ENCODE data around the gene STX8.
A peak's percentile ranks its signal among the peaks of the same experiment; 100 is the strongest.

The STX8 gene

DNA sequence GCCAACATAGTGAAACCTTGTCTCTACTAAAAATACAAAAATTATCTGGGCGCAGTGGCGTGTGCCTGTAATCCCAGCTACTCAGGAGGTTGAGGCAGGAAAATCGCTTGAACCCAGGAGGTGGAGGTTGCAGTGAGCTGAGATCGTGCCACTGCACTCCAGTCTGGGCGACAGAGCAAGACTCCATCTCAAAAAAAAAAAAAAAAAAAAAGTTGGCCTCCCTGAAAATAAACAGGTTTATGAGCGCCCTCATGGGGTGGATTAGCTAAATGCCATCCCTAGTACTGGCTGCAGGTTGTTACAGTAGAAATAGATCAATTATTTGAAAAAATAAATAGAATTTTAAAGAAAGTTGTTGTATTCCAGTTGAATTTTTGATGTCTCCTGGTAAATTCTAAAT, 20.9 kb downstream of the STX8 start:
- DNase-seq: peak; percentile 66

DNA sequence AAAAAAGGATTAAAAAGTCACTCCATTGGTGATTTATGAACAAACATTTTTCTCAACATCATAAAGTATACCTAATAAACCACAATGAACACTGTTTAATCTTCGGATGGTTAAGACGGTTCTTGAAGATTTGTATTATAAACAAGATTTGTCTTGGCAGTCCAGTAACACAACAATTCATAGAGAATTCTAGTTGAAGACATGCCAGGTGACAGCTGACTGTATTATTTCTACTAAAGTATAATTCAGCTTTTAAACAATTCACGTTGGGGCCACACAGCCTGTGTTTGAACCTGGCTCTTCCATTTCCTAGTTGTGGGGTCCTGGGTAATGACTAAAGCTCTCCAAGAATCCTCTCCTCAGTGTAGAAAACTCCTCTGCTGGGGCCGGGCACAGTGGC, 22.0 kb downstream of the STX8 start:
- DNase-seq: no peak

DNA sequence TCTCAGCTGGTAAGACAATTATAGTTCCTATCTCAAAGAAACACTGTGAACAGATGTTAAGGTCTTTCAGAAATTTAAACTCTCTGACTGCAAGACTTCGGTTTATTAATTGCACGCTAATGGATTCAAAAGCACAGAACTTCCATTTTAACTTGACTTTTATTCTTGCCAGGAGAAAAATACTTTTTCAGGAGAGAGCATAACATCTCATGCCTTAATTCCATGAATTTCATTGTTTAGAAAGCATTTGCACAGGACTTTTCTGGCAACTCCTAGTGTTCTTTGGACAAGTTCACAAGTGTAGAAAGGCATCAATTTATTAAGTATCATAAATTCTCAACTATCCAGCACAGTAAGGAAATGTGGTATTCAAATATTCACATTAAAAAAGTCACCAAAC, 22.4 kb downstream of the STX8 start:
- DNase-seq: no peak

DNA sequence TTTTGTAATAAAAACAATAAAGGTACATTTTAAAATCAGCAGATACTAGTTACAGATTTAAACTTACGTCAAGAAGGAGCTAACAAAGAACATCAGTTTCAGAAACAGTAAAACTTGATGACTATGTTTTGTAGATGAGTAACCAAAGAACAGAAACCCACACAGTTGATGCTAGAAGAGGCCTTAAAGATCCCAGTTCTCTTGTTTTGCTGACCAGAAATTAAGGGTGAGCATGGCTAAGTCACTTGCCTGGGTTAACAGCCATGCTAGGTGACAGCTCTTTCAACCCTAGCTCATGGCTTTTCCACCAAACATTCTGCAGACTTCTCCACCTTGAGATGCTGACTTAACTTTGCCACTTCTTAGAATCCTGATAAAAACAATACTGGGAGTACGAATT, 26.4 kb downstream of the STX8 start:
- DNase-seq: no peak

DNA sequence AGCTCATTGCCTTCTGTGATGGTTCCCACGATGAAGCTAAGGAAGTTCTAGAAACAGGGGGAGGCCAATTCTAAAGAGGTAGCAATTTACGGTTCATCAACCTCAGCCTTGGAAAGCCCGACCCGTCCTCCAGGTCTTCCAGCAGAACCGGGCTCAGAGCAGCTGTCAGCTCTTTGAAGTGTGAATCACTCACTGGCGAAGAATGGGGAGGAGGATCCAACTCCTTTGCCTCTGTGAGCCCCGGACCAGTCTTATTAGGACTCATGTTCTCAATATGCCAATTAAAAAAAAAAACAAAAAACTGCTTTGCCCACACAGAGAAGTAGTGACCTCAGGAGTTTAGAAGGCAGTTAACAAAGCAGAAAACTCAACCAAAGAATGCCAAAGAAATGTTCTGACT, 31.4 kb downstream of the STX8 start:
- no peak for DNase-seq

DNA sequence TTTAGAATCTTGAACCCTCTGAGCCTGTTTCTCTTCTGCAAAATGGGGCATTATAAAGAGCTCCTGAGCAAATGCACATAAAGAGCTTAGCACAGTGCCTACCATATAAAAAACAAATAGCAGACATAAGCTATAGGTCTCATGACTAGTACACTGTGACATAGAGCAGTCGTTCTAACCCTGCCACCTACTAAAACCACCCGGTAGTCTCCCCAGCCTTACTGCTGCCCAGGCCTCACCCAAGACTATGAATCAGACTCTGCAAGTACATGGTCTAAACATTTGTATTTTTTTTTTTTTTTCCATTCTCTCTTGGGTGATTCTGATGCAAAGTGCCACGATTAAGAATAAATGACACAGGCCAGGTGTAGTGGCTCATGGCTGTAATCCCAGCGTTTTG, 33.9 kb downstream of the STX8 start:
- DNase-seq: no peak

DNA sequence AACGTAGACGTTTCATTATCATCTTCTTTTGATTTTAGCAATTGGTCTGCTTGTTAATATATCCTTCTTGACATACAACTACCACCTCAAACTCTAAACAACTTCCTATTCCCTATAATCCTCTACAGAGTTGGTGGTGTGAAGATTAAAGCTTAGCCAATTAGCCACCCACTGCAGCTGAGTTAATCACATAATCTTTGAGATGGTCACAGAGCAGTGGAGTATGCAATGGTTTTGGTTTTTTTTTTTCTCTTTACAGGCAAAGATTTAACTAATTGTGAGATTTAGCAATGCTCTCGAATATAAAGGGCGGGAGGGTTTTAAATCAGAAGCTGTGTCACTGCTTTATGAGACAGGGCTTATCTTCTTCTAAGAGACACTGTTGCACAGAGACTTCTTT, 37.0 kb downstream of the STX8 start:
- DNase-seq: no peak

DNA sequence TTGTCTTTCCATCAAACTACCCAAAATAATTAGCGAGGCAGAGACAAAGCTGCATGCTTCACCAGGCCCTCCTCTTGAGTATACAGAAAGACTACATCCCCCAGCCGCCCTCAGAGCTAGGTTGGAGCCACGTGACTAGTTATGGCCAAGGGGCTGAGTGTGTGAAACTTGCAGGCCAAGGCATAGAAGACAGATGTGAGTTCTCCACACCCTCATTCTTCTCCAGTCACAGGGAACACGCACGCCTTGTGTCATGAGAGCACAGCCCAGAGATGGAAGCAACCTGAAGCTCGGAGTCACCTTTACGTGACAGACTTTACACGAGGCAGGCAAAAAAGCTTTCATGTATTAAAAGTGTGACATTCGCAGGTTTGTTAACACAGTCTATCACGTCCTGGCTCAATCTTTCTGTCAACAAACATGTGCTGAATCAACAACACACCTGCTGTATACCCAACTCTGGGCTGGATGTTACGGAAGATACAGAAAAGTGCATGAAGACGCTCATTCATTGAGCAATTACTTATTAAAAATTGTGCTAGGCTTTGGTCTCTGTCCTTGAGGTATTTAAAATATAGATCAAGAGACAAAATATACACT, 38.3 kb downstream of the STX8 start:
- DNase-seq: no peak

DNA sequence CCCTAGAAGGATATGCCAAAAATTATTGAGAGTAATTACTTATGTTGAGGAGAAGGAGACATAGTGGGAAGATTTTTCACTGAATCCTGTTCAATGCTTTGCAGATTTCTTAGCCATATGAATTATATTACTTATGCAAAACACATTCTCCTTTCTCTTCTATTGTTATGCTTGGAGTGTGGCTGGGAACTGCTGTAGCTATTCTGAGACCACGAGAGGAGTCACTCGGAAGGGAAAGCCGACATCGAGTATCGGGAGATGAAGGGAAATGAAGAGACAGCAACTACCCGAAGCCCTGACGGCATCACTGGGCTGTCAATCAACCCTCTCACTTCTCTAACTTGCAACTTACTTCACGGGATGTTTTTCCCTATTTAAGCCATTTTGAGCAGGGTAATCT, 39.6 kb downstream of the STX8 start:
- DNase-seq: no peak

DNA sequence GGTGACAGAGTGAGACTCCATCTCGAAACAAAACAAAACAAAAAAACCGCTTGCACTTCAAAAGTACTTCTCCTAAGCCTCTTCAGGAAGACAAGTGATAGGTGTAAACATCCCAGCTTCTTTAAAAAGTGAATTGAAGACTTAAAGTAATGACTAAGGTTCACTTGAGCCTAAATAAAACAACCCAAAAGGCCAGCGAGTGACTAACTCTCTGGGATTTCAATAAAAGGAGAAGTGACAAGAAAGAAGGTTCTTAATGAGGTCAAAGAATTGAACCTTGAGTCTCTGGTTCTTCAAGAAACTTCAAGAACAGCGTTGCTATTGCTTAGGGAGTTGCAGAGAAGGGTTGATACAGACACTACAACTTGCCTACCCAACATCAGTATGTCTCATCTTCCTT, 42.2 kb downstream of the STX8 start:
- no peak for DNase-seq

DNA sequence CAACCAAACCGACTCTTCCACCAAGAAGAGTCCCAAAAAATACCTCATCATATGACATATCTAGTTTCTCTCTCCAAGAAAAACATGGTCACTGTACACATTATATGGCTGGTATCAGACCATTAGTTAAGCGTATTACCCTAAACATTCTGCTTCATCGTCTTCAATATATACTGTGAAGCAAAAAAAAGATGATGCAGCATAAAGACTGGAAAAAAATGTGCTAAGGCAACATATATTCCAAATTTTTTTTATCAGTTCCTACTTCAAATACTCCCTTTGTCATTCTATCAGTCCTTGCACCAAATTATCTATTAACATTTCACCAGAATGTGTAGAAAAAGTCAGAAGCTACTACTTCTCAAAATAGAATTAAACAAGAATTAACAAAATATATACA, 42.9 kb downstream of the STX8 start:
- DNase-seq: no peak

DNA sequence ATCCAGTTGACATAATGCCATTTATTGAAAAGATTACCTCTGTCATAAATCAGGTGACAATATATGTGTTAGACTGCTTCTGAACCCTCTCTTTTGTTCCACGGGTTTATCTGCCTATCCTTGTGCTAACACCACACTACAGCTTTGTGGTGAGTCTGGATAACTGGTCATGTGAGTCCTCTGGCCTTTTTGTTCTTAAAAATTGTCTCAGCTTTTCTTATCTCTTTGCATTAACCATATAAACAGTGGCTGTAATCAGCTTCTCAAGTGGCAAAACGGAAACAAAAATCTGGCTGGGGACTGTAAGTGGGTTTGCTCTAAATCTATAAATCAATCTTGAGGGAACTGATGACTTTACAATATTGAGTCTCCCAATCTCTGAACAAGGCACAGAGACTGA, 44.6 kb downstream of the STX8 start:
- DNase-seq: no peak

DNA sequence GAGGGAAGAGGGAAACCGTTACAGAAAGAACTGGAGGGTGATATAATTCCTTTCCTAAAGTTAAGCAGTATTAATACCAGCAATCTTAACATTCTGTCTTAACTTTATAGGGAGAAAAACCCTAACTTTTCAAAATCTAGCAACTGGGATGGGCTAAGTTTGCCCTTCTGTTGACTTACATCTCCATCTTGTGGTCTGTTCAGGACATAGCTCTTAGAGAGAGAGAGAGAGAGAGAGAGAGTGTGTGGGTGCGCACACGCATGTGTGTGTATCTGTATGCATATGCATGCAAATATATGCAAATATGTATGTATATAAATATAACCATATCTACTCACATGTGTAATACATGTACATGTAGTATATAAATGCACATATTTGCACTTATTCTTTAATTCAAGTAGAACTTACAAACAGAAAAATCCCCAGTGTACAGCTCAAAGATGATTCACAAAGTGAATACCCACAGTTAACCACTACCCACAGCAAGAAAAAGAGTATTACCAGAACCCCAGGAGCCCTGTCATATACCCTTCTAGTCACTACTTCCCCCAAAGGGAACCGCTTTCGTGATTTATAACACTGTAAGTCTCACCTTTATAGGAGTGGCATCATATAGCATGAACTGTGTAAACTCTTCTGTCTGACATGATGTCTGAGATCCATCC, 46.5 kb downstream of the STX8 start:
- DNase-seq: no peak

DNA sequence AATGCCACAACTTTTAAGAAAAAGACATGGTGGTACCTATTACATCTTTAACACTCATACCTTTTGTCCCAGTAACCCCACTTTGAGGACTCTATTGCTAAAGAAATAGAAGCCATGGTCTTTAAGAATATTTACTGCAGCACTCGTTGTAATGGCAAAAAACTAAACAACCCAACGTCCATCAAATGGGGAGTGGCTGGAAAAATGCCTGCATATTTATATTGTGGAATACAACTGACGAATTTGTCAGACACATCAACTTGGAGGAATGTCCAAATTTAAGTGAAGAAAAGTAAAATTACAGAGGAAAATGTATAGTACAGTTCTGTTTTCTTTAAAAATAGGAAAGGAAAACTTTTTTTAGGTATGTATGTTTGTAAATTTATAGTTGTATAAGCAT, 47.8 kb downstream of the STX8 start:
- no peak for DNase-seq

DNA sequence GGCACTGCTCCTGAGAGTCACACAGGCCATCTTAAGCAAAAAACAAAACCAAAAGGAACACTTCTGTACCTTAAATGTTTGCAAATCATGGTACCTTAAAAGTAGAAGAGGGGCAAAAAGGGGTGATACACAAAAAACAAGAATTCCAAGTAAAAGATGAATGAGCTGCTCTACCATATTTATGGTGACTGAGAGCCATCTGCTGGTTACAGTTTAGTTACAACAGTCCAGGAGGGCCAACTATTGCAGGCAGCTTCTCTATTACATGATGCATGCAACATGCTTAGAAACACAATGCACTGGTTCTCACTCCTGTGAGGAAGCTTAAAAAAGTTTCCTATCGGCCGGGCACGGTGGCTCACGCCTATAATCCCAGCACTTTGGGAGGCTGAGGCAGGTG, 53.5 kb downstream of the STX8 start:
- DNase-seq: peak; percentile 36

DNA sequence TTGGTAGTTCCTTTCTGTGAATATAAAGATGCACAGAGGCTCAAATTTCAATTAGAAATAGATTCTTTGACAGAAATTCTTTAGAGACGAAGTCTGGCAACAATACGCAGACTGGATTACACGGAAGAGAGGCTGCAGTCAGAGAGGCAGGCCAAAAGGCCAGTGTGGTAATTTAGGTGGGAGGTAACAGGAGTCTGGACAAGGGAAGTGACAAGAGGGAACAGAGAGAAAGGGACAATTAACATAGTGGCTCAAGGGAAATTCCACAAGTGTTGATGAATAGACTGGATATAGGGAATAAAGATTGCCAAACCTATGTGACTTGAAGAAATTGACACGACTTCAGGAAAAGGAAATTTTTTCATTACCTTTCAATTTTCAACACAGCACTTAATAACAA, 54.6 kb downstream of the STX8 start:
- no peak for DNase-seq

DNA sequence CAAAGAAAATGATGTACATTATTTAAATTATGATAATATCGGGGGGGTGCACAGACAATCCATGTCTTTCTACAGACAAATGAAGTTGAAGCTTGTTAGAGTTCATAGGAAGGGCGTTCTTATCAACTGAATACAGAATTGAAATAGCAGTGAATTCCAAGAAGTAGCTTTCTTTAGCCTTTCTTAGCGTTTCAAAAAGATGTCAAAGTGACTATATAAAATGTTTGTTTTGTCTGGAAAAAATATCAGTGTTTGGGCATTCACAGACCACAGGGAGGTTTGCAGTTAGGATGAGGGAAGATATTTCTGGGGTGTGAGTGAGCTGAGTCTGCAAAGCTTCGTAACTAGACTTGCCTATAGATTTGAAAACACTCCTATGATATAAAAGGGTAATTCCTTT, 55.0 kb downstream of the STX8 start:
- DNase-seq: no peak

DNA sequence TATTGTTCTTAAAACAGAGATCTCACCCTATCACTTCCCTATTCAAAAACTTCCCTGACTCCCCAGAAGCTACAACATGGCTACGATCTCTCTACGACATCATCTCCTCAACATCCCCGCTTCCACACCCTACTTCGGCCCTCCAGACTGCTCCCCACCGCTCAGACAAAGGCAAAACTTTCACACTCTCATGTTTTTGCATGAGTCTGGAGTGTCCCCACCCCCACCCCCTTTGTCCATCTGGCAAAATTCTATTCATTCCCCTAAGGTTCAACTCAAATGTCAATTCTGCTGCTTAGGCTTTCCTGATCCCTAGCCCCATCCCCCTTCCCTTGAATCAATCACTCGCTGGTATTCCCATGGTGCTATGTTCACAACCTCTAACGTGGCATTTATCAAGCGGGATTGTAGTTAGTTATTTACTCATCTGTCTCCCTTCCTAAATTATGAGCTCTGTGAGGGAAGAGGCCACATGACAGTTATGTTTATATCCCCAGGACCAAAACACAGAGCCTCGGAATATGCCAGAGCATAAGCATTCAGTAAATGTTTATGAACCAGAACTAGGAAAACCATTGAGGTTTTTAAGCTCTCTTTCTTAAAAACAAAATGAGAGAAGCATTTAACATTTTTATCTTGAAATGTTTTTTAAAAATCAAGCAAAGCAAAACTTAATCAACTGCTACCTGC, 55.9 kb downstream of the STX8 start:
- DNase-seq: no peak

DNA sequence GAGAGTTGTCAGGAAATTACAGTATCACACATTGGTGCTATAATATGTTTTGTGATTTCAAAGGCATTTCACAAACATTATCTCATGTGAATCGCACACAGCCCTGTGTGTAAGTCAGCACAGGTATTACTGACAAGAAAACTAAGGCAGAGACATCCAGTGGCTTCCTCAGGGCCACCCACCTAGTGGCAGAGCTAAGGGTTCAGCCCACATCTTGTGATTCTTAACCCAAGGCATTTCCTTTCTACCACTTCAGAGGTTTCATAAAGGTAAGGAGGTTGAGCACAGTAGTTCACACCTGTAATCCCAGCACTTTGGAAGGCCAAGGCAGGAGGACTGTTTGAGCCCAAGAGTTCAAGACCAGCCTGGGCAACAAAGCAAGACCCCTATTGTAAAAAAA, 58.2 kb downstream of the STX8 start:
- DNase-seq: peak; percentile 12

DNA sequence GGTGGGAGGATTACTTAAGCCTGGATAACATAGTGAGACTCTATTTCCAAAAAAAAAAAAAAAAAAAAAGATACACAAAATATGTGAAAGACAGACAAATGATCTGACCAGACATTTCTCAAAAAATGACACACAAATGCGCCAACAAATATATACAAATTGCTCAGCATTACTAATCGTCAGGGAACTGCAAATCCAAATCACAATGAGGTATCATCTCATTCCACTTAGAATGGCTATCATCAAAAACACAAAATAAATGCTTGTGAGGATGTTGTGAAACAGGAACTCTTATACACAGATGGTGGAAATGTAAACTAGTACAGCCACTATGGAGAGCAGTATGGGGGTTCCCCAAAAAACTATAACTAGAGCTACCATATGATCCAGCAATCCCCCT, 62.4 kb downstream of the STX8 start:
- DNase-seq: no peak

DNA sequence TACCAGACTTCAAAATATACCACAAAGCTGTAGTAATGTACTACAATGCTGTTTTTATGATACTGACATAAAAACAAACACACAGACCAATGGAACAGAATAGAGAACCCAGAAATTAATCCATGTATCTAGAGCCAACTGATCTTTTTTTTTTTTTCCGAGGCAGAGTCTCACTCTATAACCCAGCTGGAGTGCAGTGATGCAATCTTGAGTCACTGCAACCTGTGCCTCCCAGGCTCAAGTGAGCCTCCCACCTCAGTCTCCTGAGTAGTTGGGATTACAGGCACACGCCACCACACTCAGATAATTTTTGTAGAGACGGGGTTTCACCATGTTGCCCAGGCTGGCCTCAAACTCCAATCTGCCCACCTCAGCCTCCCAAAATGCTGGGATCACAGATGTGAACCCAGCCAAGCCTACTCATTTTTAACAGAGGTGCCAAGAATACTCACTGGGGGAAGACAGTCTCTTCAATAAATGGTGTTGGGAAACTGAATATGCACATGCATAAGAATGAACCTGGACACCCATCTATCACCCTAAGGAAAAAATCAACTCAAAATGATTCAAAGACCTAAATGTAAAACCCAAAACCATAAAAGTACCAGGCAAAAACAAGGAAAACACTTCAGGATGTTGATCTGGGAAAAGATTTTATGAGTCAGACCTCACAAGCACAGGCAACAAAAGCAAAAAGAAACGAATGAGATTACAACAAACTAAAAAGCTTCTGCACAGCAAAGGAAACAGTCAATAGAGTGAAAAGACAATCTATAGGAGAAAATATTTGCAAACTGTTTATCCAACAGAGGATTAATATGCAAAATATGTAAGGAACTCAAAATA, 63.1 kb downstream of the STX8 start:
- no peak for DNase-seq

DNA sequence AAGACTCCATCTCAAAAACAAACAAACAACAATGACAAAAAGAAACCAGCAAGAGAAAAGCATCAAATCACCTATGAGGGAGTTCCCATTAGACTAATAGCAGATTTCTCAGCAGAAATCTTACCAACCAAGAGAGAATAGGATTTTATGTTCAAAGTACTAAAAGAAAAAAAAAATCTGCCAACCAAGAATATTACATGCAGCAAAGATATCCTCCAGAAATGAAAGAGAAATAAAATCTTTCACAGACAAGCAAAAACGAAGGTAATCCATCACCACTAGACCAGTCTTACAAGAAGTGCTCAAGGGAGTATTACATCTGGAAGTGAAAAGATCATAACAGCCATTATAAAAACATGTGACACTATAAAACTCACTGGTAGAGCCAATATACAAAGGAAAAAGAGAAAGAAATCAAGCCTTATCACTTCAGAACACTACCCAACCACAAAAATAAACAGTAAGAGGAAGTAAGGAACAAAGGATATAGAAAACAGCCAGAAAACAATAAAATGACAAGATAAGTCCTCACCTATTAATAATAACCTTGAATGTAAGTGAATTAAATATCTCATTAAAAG, 66.3 kb downstream of the STX8 start:
- no peak for DNase-seq

DNA sequence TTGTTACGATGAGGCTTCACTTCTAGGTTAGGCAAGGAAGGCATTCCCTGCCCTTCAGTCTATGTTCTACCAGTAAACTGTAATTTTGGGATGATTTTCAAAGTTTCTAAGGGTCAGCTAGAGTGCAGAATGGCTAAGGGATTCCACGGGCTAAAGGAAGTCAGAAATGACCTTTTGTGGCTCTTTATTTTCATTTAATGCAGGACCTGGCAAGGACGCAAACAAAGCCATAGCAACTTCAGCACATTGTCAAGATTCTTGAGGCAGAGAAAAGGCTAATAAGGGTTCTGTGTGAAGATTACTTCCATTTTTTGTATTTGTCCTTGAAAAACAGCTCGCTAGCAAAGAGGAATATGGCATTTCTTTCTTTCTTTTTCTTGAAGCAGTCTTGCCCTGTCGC, 76.6 kb downstream of the STX8 start:
- no peak for DNase-seq
